GM21360 (cell line): ENCODE measurements around the gene ADCY7.
"Not testable (repeated sequence)": the region's sequence is repeated elsewhere in the genome, so short reads cannot be mapped to it uniquely, and the experiment has no call there.

Experiments used
- ATAC-seq: cut with Tn5 transposase; IDR thresholded peaks from one replicate; pipeline ENCODE4 v1.9.1; 2021; ENCODE audit warnings: mild to moderate bottlenecking, moderate library complexity; ENCODE audit not compliant: unreplicated experiment

The ADCY7 gene

GRCh38 chr16:50332599-50332998 lies 66.2 kb downstream of the ADCY7 start:
- no peak for ATAC-seq

GRCh38 chr16:50334106-50334975 lies 68.0 kb downstream of the ADCY7 start:
- no peak for ATAC-seq

- peak; percentile 51 for ATAC-seq
Observed at GRCh38 chr16:50335196-50335958, 69.0 kb downstream of the ADCY7 start.

- no peak for ATAC-seq
Observed at GRCh38 chr16:50336884-50337283, 70.5 kb downstream of the ADCY7 start.

- no peak for ATAC-seq
Observed at GRCh38 chr16:50338371-50339231, 72.2 kb downstream of the ADCY7 start.

- no peak for ATAC-seq
Observed at GRCh38 chr16:50340578-50340977, 74.2 kb downstream of the ADCY7 start.

GRCh38 chr16:50343566-50343965 lies 77.2 kb downstream of the ADCY7 start:
- not testable (repeated sequence) for ATAC-seq

GRCh38 chr16:50345210-50345609 lies 78.9 kb downstream of the ADCY7 start:
- ATAC-seq, result not testable (repeated sequence)

GRCh38 chr16:50351116-50351515 lies 84.8 kb downstream of the ADCY7 start:
- no peak for ATAC-seq

GRCh38 chr16:50351952-50352351 lies 85.6 kb downstream of the ADCY7 start:
- ATAC-seq, result no peak

GRCh38 chr16:50354082-50354481 lies 87.7 kb downstream of the ADCY7 start:
- no peak for ATAC-seq

- ATAC-seq, result no peak
Observed at GRCh38 chr16:50354629-50355456, 88.5 kb downstream of the ADCY7 start.

GRCh38 chr16:50359626-50360025 lies 93.3 kb downstream of the ADCY7 start:
- ATAC-seq, result no peak

GRCh38 chr16:50360033-50360778 lies 93.9 kb downstream of the ADCY7 start:
- no peak for ATAC-seq

- ATAC-seq, result no peak
Observed at GRCh38 chr16:50360779-50361178, 94.4 kb downstream of the ADCY7 start.

GRCh38 chr16:50363656-50364055 lies 97.3 kb downstream of the ADCY7 start:
- ATAC-seq, result no peak

GRCh38 chr16:50365791-50366575 lies 99.6 kb downstream of the ADCY7 start:
- ATAC-seq, result no peak
